GM23248 (cell line): ENCODE measurements around the gene MYO1D.

ENCODE experiments used
- EZH2 ChIP-seq: fragments of 200-600 bp; sonication (generic); IDR thresholded peaks from 2 replicates; pipeline ENCODE4 v1.6.1; 2018; ENCODE audit warnings: antibody characterized with exemption, mild to moderate bottlenecking; ENCODE audit not compliant: insufficient read depth, poor library complexity, severe bottlenecking
- EZH2phosphoT487 ChIP-seq: fragments of 200-600 bp; sonication (generic); IDR thresholded peaks from 2 replicates; pipeline ENCODE4 v1.6.1; 2018; ENCODE audit warnings: antibody characterized with exemption, moderate library complexity, mild to moderate bottlenecking, low read depth; ENCODE audit not compliant: insufficient read depth

DNA sequence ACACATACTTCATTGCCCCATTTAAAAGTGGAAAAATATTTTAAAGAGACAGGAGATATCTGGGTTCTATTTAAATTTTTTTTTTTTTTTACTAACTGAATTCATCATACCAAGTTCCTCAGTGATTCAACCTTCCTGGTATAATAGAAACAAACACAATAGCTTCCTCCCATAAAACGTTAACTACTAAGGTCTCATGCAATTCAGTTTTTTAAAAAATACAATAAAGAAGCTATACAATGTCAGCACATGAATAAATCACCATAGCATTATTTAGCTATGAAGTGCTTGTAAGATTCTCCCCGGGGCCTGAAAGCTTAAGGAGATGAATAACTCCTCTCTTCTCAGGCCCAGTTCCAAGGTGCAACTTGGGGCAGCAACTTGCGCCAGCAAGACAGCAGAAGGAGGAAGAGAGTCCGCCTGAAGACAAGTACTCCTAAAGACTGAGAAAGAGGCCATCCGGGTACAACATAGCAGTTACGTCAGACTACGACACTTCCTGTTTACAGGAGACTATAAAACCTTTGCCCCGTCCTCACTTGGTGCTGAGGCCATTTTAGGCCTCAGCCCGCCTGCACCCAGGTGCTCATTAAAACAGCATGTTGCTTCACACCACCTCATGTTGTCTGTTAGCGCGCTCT, 81.5 kb downstream of the MYO1D start:
- TF ChIP-seq EZH2 = no peak
- no peak for TF ChIP-seq EZH2phosphoT487
